Measurements from ENCODE around the gene TTC34. TPM values are rescaled to one million over a fixed set of nuclear protein-coding genes. Genes with fewer than 3 reads are reported as not detected.

Gene TTC34
- total RNA-seq, 2 experiments from 2014 or later, result 2.7 to 2.8 TPM

GRCh38 chr1:2595812-2596529 lies 205.5 kb downstream of the TTC34 start:
- Mint-ChIP-seq H3K36me3 (no peaks in the 10 kb centered on the region), H3K27ac (peak overlapping the region; percentile 51), H3K4me1 (peaks cover 3% of the 10 kb centered on the region), H3K27me3 (no peaks in the 10 kb centered on the region), H3K4me3 (no peak overlapping the region), H3K9me3 (no peaks in the 10 kb centered on the region)
- DNase-seq (no peak), ATAC-seq (ENCODE audit: low read depth) (no peak)
- POLR2A ChIA-PET, result interaction anchor here (1.6 kb wide), 1 partner anchor 8 kb away, joined by 3 read pairs; no protein-coding TSS in a partner anchor

- POLR2A ChIA-PET, result interaction anchor here (1.0 kb wide), 1 partner anchor 47 kb away, joined by 3 read pairs; no protein-coding TSS in a partner anchor
- Mint-ChIP-seq H3K9me3 (no peaks in the 10 kb centered on the region), H3K36me3 (no peaks in the 10 kb centered on the region), H3K27ac (no peak overlapping the region), H3K4me3 (no peak overlapping the region), H3K4me1 (peaks cover 3% of the 10 kb centered on the region), H3K27me3 (no peaks in the 10 kb centered on the region)
- ATAC-seq (ENCODE audit: low read depth) (no peak), DNase-seq (no peak)
Observed at GRCh38 chr1:2595261-2595811, 206.2 kb downstream of the TTC34 start.

- H3K27me3 Mint-ChIP-seq, result no peaks in the 10 kb centered on the region
- peaks cover 3% of the 10 kb centered on the region for H3K4me1 Mint-ChIP-seq
- no peak overlapping the region for H3K27ac Mint-ChIP-seq
- H3K4me3 Mint-ChIP-seq, result no peak overlapping the region
- ATAC-seq (ENCODE audit: low read depth) (no peak), DNase-seq (no peak)
- peaks cover 2% of the 10 kb centered on the region for H3K36me3 Mint-ChIP-seq
- no peaks in the 10 kb centered on the region for H3K9me3 Mint-ChIP-seq
- POLR2A ChIA-PET, result interaction anchor here (1.0 kb wide), 1 partner anchor 47 kb away, joined by 3 read pairs; no protein-coding TSS in a partner anchor
Observed at GRCh38 chr1:2594641-2595131, 206.8 kb downstream of the TTC34 start.

GRCh38 chr1:2594001-2594640 lies 207.4 kb downstream of the TTC34 start:
- Mint-ChIP-seq H3K4me1 (peaks cover 3% of the 10 kb centered on the region), H3K27me3 (no peaks in the 10 kb centered on the region), H3K4me3 (no peak overlapping the region), H3K36me3 (peaks cover 2% of the 10 kb centered on the region), H3K9me3 (no peaks in the 10 kb centered on the region), H3K27ac (no peak overlapping the region)
- POLR2A ChIA-PET, result interaction anchor here (1.0 kb wide), 1 partner anchor 46 kb away, joined by 3 read pairs; no protein-coding TSS in a partner anchor
- DNase-seq (no peak), ATAC-seq (ENCODE audit: low read depth) (no peak)

- Mint-ChIP-seq H3K27ac (no peak overlapping the region), H3K4me1 (peaks cover 3% of the 10 kb centered on the region), H3K36me3 (peaks cover 2% of the 10 kb centered on the region), H3K9me3 (no peaks in the 10 kb centered on the region), H3K4me3 (no peak overlapping the region), H3K27me3 (no peaks in the 10 kb centered on the region)
- DNase-seq, result peak; percentile 32
- ATAC-seq (ENCODE audit: low read depth), result no peak
- POLR2A ChIA-PET, result no interaction called here
Observed at GRCh38 chr1:2593251-2593878, 208.1 kb downstream of the TTC34 start.

- peaks cover 3% of the 10 kb centered on the region for H3K4me1 Mint-ChIP-seq
- no peaks in the 10 kb centered on the region for H3K27me3 Mint-ChIP-seq
- POLR2A ChIA-PET, result no interaction called here
- DNase-seq (peak; percentile 31), ATAC-seq (ENCODE audit: low read depth) (peak; percentile 53)
- peaks cover 2% of the 10 kb centered on the region for H3K36me3 Mint-ChIP-seq
- H3K9me3 Mint-ChIP-seq, result no peaks in the 10 kb centered on the region
- peak overlapping the region; percentile 78 for H3K27ac Mint-ChIP-seq
- peak overlapping the region; percentile 73 for H3K4me3 Mint-ChIP-seq
Observed at GRCh38 chr1:2592672-2593071, 208.8 kb downstream of the TTC34 start.

GRCh38 chr1:2591581-2592261 lies 209.8 kb downstream of the TTC34 start:
- Mint-ChIP-seq H3K27ac (peak overlapping the region; percentile 34), H3K4me3 (no peak overlapping the region), H3K9me3 (no peaks in the 10 kb centered on the region), H3K27me3 (no peaks in the 10 kb centered on the region), H3K36me3 (peaks cover 2% of the 10 kb centered on the region), H3K4me1 (peaks cover 5% of the 10 kb centered on the region)
- DNase-seq, result peak; percentile 30
- POLR2A ChIA-PET, result no interaction called here
- no peak for ATAC-seq (ENCODE audit: low read depth)

GRCh38 chr1:2591233-2591580 lies 210.3 kb downstream of the TTC34 start:
- no peak for ATAC-seq (ENCODE audit: low read depth)
- H3K4me3 Mint-ChIP-seq, result no peak overlapping the region
- H3K27ac Mint-ChIP-seq, result no peak overlapping the region
- H3K4me1 Mint-ChIP-seq, result peaks cover 5% of the 10 kb centered on the region
- H3K9me3 Mint-ChIP-seq, result no peaks in the 10 kb centered on the region
- POLR2A ChIA-PET, result no interaction called here
- H3K36me3 Mint-ChIP-seq, result peaks cover 2% of the 10 kb centered on the region
- no peaks in the 10 kb centered on the region for H3K27me3 Mint-ChIP-seq
- DNase-seq, result peak; percentile 3

GRCh38 chr1:2590233-2591141 lies 211.0 kb downstream of the TTC34 start:
- H3K4me3 Mint-ChIP-seq, result no peak overlapping the region
- H3K27ac Mint-ChIP-seq, result no peak overlapping the region
- H3K27me3 Mint-ChIP-seq, result no peaks in the 10 kb centered on the region
- peak; percentile 30 for DNase-seq
- peaks cover 5% of the 10 kb centered on the region for H3K4me1 Mint-ChIP-seq
- no peaks in the 10 kb centered on the region for H3K9me3 Mint-ChIP-seq
- ATAC-seq (ENCODE audit: low read depth), result no peak
- peaks cover 2% of the 10 kb centered on the region for H3K36me3 Mint-ChIP-seq
- POLR2A ChIA-PET, result no interaction called here

GRCh38 chr1:2589431-2590232 lies 211.9 kb downstream of the TTC34 start:
- ATAC-seq (ENCODE audit: low read depth), result no peak
- peaks cover 10% of the 10 kb centered on the region for H3K4me1 Mint-ChIP-seq
- no peaks in the 10 kb centered on the region for H3K9me3 Mint-ChIP-seq
- H3K36me3 Mint-ChIP-seq, result peaks cover 2% of the 10 kb centered on the region
- H3K4me3 Mint-ChIP-seq, result no peak overlapping the region
- DNase-seq, result peak; percentile 27
- POLR2A ChIA-PET, result interaction anchor here (0.6 to 7.8 kb wide), 2 partner anchors 30 to 401 kb away, joined by 3 to 231 read pairs; partner anchors contain the start of gene TNFRSF14
- no peaks in the 10 kb centered on the region for H3K27me3 Mint-ChIP-seq
- no peak overlapping the region for H3K27ac Mint-ChIP-seq

- Mint-ChIP-seq H3K4me1 (peaks cover 17% of the 10 kb centered on the region), H3K9me3 (no peaks in the 10 kb centered on the region), H3K4me3 (no peak overlapping the region), H3K27ac (no peak overlapping the region), H3K36me3 (peaks cover 2% of the 10 kb centered on the region), H3K27me3 (no peaks in the 10 kb centered on the region)
- DNase-seq, result no peak
- no peak for ATAC-seq (ENCODE audit: low read depth)
- POLR2A ChIA-PET, result interaction anchor here (0.6 to 7.8 kb wide), 3 partner anchors 29 to 400 kb away, joined by 3 to 231 read pairs (median 3); partner anchors contain the start of gene TNFRSF14
Observed at GRCh38 chr1:2588661-2589430, 212.6 kb downstream of the TTC34 start.

All from activated naive CD8-positive, alpha-beta T cell treated with anti-CD3 and anti-CD28 coated beads, Interleukin-2, amount 10 ng/mL, durations not matched to agents 7 days and 5 days (primary cell).